ENCODE data around the gene CDAN1. TPM values are rescaled to one million over a fixed set of nuclear protein-coding genes. Genes with fewer than 3 reads are reported as not detected.
A peak's percentile ranks its signal among the peaks of the same experiment; 100 is the strongest.

The CDAN1 gene
- total and polyA plus RNA-seq, 3 experiments from 2014 or later = 11.2 to 24.8 (median 24.7) TPM

DNA sequence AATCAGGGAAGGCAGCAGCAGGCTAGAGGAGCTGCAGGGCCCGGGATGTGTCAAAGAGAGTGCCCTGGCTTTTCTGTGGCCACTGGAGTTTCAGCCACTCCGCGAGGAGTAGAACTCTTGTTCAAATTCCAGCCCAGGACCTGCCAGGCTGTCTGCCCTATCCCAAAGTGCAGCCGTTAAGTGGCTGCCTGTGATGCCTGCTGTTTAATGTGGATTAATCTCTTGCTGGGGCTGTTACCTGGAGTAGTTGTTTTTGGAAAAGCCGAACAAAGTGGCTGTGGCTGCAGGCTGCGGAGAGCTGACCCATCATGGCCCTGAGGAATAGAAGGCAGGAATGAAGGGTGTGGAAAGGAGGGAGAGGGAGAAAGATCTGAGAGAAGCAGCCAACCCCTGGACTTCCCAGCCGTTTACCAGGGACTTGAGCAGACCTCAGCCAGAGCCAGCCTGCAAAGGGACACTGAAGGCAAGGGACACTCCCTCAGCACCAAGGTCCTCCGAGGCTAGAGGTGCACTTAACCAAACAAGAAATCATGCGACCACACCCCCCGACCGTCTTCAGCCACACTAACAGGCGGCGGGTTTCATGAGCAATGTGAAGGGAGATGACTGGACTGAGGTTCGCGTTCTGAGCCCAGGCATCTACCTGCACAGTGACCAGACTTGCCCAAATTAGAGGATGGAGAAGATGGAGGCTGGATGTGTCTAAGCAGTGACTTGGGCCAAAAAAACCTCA, 4.7 kb downstream of the CDAN1 start:
- Histone ChIP-seq H3K27me3 (ENCODE audit: insufficient read depth, low read length, poor library complexity, severe bottlenecking) (no peaks in the 10 kb centered on the region), H3K36me3 (ENCODE audit: insufficient read depth, low read length) (peaks cover 31% of the 10 kb centered on the region), H3K4me1 (ENCODE audit: insufficient read depth, low read length) (peaks cover 6% of the 10 kb centered on the region), H3K4me3 (ENCODE audit: low read length) (no peak overlapping the region), H3K27ac (ENCODE audit: low read depth, low read length) (no peak overlapping the region), H3K9me3 (ENCODE audit: low read length) (no peaks in the 10 kb centered on the region)
- H3K27ac Mint-ChIP-seq = peak overlapping the region in 3 of 8 donors; percentile 54 to 68 (median 67)
- H3K36me3 Mint-ChIP-seq = peaks cover 0 to 75% (median 7%) of the 10 kb centered on the region in 3 donors
- ChIA-PET CTCF (no interaction called here), POLR2A (no interaction called here)
- peaks cover 10 to 23% (median 20%) of the 10 kb centered on the region in 3 donors for H3K4me1 Mint-ChIP-seq
- H3K9me3 Mint-ChIP-seq = no peaks in the 10 kb centered on the region
- no peak for DNase-seq
- H3K27me3 Mint-ChIP-seq = no peaks in the 10 kb centered on the region
- peak overlapping the region in 1 of 7 donors; percentile 78 for H3K4me3 Mint-ChIP-seq

DNA sequence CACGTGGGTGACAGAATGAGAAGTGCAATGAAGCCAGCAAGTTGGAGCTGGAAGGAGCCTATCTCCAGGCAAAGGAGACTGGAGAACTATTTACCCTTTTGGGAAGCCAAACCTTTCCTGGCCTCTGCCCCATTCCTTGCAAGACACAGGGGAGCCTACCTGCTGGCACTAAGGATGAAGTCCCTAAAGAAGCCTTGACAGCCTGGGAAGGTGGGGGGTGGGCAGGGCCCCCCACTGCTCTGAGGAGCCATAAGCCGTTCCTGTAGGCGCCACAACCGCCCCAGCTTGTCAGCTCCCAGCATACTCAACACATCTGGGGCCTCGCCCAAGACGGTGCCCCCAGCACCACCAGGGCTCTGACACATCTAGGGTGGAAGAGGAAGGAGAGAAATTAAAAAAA, 5.5 kb downstream of the CDAN1 start:
- CTCF ChIA-PET = no interaction called here
- no peak for DNase-seq
- no peaks in the 10 kb centered on the region for H3K27me3 Mint-ChIP-seq
- peaks cover 10 to 22% (median 18%) of the 10 kb centered on the region in 3 donors for H3K4me1 Mint-ChIP-seq
- no peak overlapping the region for H3K27ac ChIP-seq (ENCODE audit: low read depth, low read length)
- POLR2A ChIA-PET = no interaction called here
- H3K9me3 ChIP-seq (ENCODE audit: low read length) = no peaks in the 10 kb centered on the region
- peaks cover 6% of the 10 kb centered on the region for H3K4me1 ChIP-seq (ENCODE audit: insufficient read depth, low read length)
- no peak overlapping the region for H3K4me3 ChIP-seq (ENCODE audit: low read length)
- H3K9me3 Mint-ChIP-seq = no peaks in the 10 kb centered on the region
- H3K36me3 ChIP-seq (ENCODE audit: insufficient read depth, low read length) = peaks cover 31% of the 10 kb centered on the region
- peak overlapping the region in 2 of 8 donors; percentile 60 to 90 for H3K27ac Mint-ChIP-seq
- H3K4me3 Mint-ChIP-seq = peak overlapping the region in 3 of 7 donors; percentile 7 to 74 (median 33)
- H3K36me3 Mint-ChIP-seq = peaks cover 0 to 83% (median 12%) of the 10 kb centered on the region in 3 donors
- H3K27me3 ChIP-seq (ENCODE audit: insufficient read depth, low read length, poor library complexity, severe bottlenecking) = no peaks in the 10 kb centered on the region

DNA sequence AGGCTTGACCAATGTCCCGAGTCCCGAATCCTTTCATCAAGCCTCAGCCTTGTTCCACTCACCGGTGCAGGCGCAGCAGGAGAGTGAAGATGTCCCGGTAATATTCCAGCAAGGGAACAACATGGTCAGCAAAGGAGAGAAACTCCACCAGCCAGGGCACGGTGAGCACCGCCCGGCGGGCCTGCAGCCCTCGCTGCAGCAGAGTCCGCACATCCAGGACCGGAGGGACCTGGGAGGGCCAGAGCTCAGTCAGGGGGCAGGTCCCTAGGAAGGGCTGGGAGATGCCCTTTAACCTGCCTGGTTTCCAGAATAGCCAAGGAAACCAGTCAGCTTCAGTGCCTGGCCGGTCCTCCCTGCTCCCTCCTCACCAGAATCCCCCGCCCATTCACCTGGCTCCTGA, 6.4 kb downstream of the CDAN1 start:
- ChIA-PET POLR2A (no interaction called here), CTCF (interaction anchor here (0.9 kb wide), 1 partner anchor 196 kb away, joined by 3 read pairs; no protein-coding TSS in a partner anchor)
- Mint-ChIP-seq H3K36me3 (peaks cover 0 to 89% (median 15%) of the 10 kb centered on the region in 3 donors), H3K4me1 (peaks cover 8 to 15% (median 13%) of the 10 kb centered on the region in 3 donors), H3K4me3 (no peak overlapping the region), H3K27ac (peak overlapping the region in 1 of 8 donors; percentile 51), H3K9me3 (no peaks in the 10 kb centered on the region), H3K27me3 (no peaks in the 10 kb centered on the region)
- no peaks in the 10 kb centered on the region for H3K9me3 ChIP-seq (ENCODE audit: low read length)
- H3K36me3 ChIP-seq (ENCODE audit: insufficient read depth, low read length) = peaks cover 31% of the 10 kb centered on the region
- no peak for DNase-seq
- no peaks in the 10 kb centered on the region for H3K27me3 ChIP-seq (ENCODE audit: insufficient read depth, low read length, poor library complexity, severe bottlenecking)
- H3K27ac ChIP-seq (ENCODE audit: low read depth, low read length) = no peak overlapping the region
- H3K4me1 ChIP-seq (ENCODE audit: insufficient read depth, low read length) = no peaks in the 10 kb centered on the region
- no peak overlapping the region for H3K4me3 ChIP-seq (ENCODE audit: low read length)

DNA sequence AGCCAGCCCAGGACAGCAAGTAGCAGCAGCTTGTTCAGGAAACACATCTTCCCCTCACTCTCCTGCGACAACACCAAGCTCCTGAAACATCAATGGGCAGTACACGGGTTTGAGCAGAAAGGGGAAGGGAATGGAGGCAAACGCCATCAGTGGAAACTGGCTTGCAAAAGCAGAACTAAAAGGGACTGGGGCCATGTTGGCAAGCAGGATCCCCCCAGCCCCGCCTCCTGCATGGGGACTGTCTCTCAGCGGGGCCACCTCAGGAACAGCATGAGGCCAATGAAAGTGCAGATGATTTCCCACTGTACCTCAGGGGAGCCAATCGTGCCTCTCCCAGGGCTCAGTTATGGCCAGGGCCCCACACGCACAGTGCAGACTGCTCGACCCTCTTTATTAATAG, 6.8 kb downstream of the CDAN1 start:
- ChIA-PET CTCF (interaction anchor here (0.9 kb wide), 1 partner anchor 196 kb away, joined by 3 read pairs; no protein-coding TSS in a partner anchor), POLR2A (no interaction called here)
- no peaks in the 10 kb centered on the region for H3K9me3 ChIP-seq (ENCODE audit: low read length)
- H3K27me3 ChIP-seq (ENCODE audit: insufficient read depth, low read length, poor library complexity, severe bottlenecking) = no peaks in the 10 kb centered on the region
- Mint-ChIP-seq H3K36me3 (peaks cover 0 to 90% (median 19%) of the 10 kb centered on the region in 3 donors), H3K9me3 (no peaks in the 10 kb centered on the region), H3K4me1 (peaks cover 5 to 11% (median 9%) of the 10 kb centered on the region in 3 donors), H3K27ac (peak overlapping the region in 2 of 8 donors; percentile 51 to 80), H3K27me3 (no peaks in the 10 kb centered on the region), H3K4me3 (no peak overlapping the region)
- H3K4me1 ChIP-seq (ENCODE audit: insufficient read depth, low read length) = no peaks in the 10 kb centered on the region
- H3K27ac ChIP-seq (ENCODE audit: low read depth, low read length) = no peak overlapping the region
- no peak for DNase-seq
- H3K36me3 ChIP-seq (ENCODE audit: insufficient read depth, low read length) = peaks cover 32% of the 10 kb centered on the region
- H3K4me3 ChIP-seq (ENCODE audit: low read length) = no peak overlapping the region

DNA sequence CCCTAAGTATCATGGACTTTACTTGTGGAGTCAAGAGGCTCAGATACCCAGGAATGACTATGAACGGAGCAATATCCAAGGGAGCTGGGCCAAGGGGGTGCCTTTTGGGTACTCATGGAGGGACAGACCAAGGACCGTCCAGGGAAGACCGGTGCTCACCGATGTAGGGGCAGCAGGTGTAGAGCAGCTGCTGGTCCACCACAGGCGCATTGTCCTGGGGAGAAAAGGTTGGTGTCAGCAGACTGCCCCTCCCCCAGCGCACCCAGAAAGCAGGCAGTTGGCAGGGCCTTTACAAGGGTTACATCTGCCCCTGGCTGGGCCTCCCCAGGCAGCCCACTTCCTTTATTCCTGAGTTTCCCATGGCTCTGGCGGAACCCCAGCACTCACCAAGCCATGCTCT, 7.5 kb downstream of the CDAN1 start:
- H3K9me3 ChIP-seq (ENCODE audit: low read length) = no peaks in the 10 kb centered on the region
- H3K27ac ChIP-seq (ENCODE audit: low read depth, low read length) = no peak overlapping the region
- Mint-ChIP-seq H3K27ac (peak overlapping the region in 1 of 8 donors; percentile 69), H3K4me1 (peaks cover 5 to 10% (median 8%) of the 10 kb centered on the region in 3 donors), H3K36me3 (peaks cover 0 to 97% (median 25%) of the 10 kb centered on the region in 3 donors), H3K4me3 (peak overlapping the region in 1 of 7 donors; percentile 27), H3K27me3 (no peaks in the 10 kb centered on the region), H3K9me3 (no peaks in the 10 kb centered on the region)
- ChIA-PET CTCF (no interaction called here), POLR2A (no interaction called here)
- no peak for DNase-seq
- H3K36me3 ChIP-seq (ENCODE audit: insufficient read depth, low read length) = peaks cover 35% of the 10 kb centered on the region
- H3K27me3 ChIP-seq (ENCODE audit: insufficient read depth, low read length, poor library complexity, severe bottlenecking) = no peaks in the 10 kb centered on the region
- no peak overlapping the region for H3K4me3 ChIP-seq (ENCODE audit: low read length)
- H3K4me1 ChIP-seq (ENCODE audit: insufficient read depth, low read length) = no peaks in the 10 kb centered on the region

DNA sequence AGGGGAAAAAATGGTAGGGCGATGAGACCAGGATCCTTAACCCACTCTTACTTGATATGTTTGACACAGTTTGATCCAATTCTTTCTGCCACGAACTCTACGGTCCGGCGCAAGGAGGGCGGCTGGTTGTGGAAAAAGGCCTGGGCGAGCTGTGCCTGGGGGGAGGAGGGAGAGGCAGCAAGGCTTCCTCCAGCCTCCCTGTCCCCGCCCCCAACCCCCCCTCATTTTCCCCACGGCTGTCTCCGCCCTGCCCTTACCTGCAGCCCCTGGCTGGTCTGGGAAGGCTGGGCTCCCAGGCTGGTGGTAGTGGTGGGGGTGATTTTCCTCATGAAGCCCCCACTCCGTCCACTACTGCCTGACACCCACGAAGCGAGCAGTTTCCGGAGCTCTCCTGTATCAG, 8.0 kb downstream of the CDAN1 start:
- Histone ChIP-seq H3K9me3 (ENCODE audit: low read length) (no peaks in the 10 kb centered on the region), H3K27ac (ENCODE audit: low read depth, low read length) (no peak overlapping the region), H3K27me3 (ENCODE audit: insufficient read depth, low read length, poor library complexity, severe bottlenecking) (no peaks in the 10 kb centered on the region), H3K36me3 (ENCODE audit: insufficient read depth, low read length) (peaks cover 31% of the 10 kb centered on the region), H3K4me1 (ENCODE audit: insufficient read depth, low read length) (no peaks in the 10 kb centered on the region), H3K4me3 (ENCODE audit: low read length) (no peak overlapping the region)
- H3K4me1 Mint-ChIP-seq = peaks cover 1 to 6% (median 4%) of the 10 kb centered on the region in 3 donors
- POLR2A ChIA-PET = no interaction called here
- no peak overlapping the region for H3K4me3 Mint-ChIP-seq
- H3K27ac Mint-ChIP-seq = no peak overlapping the region
- H3K27me3 Mint-ChIP-seq = no peaks in the 10 kb centered on the region
- no peak for DNase-seq
- H3K9me3 Mint-ChIP-seq = no peaks in the 10 kb centered on the region
- H3K36me3 Mint-ChIP-seq = peaks cover 0 to 97% (median 25%) of the 10 kb centered on the region in 3 donors
- CTCF ChIA-PET = no interaction called here

DNA sequence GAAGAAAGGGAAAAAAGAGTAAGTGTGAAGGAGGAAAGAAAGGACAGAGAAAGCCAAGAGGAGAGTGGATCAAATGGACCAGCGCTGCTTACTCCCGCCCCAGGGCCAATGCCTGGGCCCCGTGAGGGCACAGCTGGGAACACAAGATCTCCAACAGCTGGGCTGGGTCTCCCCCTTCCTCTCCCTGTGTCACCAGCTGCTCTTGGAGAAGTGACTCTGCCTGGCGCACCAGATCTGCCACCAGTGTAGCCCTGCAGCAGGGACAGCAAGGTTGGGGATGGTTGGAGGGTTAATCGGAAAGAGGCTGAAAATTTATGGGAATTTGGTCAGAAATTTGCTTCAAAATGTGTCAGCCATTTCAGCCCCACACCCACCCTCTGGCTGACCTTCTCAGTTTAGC, 8.4 kb downstream of the CDAN1 start:
- Histone ChIP-seq H3K9me3 (ENCODE audit: low read length) (no peaks in the 10 kb centered on the region), H3K4me1 (ENCODE audit: insufficient read depth, low read length) (no peaks in the 10 kb centered on the region), H3K4me3 (ENCODE audit: low read length) (no peak overlapping the region), H3K27me3 (ENCODE audit: insufficient read depth, low read length, poor library complexity, severe bottlenecking) (no peaks in the 10 kb centered on the region), H3K36me3 (ENCODE audit: insufficient read depth, low read length) (peaks cover 29% of the 10 kb centered on the region), H3K27ac (ENCODE audit: low read depth, low read length) (no peak overlapping the region)
- Mint-ChIP-seq H3K4me3 (no peak overlapping the region), H3K36me3 (peaks cover 0 to 95% (median 25%) of the 10 kb centered on the region in 3 donors), H3K9me3 (no peaks in the 10 kb centered on the region), H3K27ac (peak overlapping the region in 1 of 8 donors; percentile 52), H3K4me1 (peaks cover 1 to 6% (median 4%) of the 10 kb centered on the region in 3 donors), H3K27me3 (no peaks in the 10 kb centered on the region)
- DNase-seq = no peak
- ChIA-PET POLR2A (no interaction called here), CTCF (no interaction called here)

DNA sequence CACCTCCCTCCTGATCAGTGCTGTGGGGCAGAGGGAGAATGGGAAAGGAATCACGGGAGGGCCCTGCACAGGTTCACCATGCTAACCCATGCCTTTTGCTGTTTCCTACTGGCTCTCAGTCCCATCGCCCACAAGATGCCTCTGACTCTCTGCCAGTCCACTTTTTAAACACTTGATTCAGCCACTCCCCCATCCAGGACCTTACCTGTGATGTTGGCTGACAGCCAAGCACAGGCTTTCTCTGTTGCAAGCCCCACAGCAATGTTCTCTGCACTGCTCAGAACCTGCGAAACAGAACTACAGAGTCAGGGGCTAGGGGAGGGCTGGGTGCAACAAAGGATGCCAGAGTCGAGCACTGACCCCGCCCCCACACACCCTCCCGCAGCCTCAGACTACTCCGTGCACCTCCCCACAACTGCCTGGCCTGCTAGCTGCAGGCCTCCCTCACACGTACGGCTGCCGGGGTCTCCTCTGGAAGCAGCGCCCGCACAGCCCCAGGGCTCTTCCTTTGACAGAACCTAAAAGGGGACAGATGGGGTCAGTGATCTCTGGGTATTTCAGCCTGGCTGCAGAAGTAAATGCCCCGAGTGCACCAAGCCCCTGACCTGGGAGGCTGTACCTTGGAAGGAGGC, 9.1 kb downstream of the CDAN1 start:
- Mint-ChIP-seq H3K27me3 (no peaks in the 10 kb centered on the region), H3K9me3 (no peaks in the 10 kb centered on the region), H3K27ac (peak overlapping the region in 1 of 8 donors; percentile 50), H3K36me3 (peaks cover 0 to 97% (median 23%) of the 10 kb centered on the region in 3 donors), H3K4me1 (peaks cover 1 to 4% (median 3%) of the 10 kb centered on the region in 3 donors), H3K4me3 (no peak overlapping the region)
- ChIA-PET POLR2A (no interaction called here), CTCF (no interaction called here)
- Histone ChIP-seq H3K36me3 (ENCODE audit: insufficient read depth, low read length) (peaks cover 35% of the 10 kb centered on the region), H3K9me3 (ENCODE audit: low read length) (no peaks in the 10 kb centered on the region), H3K4me1 (ENCODE audit: insufficient read depth, low read length) (no peaks in the 10 kb centered on the region), H3K27me3 (ENCODE audit: insufficient read depth, low read length, poor library complexity, severe bottlenecking) (no peaks in the 10 kb centered on the region), H3K4me3 (ENCODE audit: low read length) (no peak overlapping the region), H3K27ac (ENCODE audit: low read depth, low read length) (no peak overlapping the region)
- no peak for DNase-seq
